Activated CD8-positive, alpha-beta memory T cell treated with anti-CD3 and anti-CD28 coated beads for 4 hours (primary cell): Measurements from ENCODE around the gene TCHP.
"Not testable (repeated sequence)": the region's sequence is repeated elsewhere in the genome, so short reads cannot be mapped to it uniquely, and the experiment has no call there.

Source experiments
- DNase-seq, 2 donors: peaks; one replicate each; pipeline ENCODE4 v3.0.0-alpha.2; 2020; ENCODE audit warnings: low read depth in 2 of 2

Gene TCHP

DNA sequence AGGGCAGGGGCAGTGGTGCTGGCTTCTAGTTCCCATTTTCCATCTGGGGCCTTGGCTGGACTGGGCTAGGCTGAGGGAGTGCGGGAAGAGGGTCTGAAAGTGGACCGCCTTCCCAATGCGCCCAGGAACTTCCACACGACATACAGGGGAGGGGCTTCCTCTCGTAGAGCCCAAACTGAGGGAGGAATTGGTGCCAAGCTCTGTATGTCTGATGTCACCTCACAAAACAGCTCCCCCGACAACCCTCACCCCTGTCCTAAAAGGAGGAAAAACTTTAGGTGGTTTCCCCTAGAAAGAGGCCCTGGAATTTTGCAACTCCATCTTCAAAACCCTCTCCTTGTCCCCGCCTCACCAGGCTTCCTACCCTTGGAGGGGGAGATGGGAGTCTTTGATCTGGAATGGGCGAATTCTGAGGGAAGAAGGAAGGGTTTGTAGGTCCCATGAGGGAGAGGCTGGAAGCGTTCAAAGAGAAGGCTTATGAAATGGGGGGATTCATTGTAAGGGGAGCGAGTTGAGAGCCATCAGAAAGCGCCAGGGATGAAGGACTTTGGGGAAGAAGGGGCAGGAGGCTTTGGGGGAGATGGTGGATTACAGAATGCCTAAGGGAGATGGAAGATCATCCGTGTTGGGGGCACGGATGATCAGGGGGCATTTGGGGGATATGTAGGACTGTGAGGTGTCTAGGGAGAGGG is 20.6 kb upstream of the TCHP start:
- no peak for DNase-seq

DNA sequence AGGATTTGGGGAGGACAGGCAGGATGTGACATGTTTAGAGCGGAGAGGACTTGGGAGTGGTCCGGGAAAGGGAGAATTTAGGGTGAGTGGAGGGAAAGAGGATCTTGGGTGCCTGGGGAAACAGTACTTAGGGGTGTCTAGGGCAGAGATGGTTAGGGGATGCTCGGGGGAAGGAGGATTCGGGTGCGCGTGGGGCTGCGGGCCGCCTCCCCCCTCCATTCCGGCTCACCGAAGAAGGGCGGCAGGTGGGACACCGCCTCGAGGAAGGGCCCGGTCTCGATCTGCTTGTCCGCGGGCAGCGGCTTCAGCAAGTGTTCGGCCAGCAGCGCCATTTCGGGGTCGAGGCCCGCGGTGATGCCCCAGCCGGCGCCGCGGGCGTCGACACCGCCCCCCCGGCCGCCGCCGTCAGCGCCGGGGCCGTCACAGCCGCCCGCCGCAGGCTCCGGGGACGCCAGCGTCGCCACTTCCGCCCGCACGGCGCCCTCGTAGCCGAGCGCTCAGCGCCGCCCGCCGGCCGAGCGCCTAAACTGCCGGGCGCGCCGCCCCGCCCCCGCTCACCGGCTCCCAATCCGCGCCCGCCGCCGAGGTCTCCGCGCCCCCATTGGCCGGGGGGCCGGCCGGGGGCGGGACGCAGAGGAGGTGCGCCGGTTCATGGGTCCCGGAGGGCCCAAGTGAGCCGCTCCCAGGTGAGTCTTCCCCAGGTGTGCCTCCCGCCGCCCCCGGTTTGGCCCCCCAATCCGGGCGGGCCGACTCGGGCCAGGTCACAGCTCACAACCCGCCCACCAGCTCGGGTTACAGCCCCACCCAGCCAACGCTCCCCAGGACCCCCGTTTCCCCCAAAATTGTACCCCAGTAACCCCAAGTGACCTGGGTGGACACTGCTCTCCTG is 19.8 kb upstream of the TCHP start, which contains the start of gene GLTP:
Gene GLTP, minus strand, starts transcription at position 499 of the 889 bp plus-strand sequence. Its CDS starts 167 bp downstream, at position 332.
- peak; percentile 74 to 76 for DNase-seq

DNA sequence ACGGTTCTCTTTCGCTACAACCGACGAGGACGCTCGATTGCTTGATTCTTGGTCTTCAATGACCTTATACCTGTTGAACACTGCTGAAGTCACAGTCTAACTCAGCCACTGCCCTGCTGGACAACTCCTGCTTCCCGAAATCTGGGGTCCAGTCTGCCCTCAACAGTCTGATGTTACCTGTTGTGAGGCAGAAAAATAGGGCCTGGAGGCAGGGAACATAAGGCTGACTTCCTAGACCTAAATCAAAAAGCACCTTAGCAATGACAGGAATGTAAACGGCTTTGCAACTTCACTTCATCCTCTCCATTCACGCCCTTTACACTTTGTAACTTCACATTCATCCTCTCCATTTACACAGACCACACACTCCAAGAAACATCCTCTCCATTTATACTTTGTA is 19.1 kb upstream of the TCHP start:
- DNase-seq: no peak

DNA sequence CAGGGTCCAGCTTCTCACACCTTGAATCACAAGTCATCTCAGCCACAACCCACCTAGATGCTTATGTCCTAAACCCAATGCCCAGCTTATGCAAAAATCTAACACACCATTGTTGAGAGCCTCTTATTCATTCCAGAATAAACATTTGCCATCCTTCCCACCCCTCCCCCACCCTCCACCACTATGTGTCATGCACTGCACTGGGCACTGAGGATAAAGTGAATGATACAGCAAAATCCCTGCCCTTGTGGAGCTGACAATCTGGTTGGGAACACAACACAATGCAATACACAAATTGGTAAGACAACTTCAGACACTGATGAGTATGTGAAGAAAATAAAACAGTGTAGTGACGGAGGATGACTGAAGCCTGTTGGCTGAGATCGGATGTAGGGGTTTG is 18.3 kb upstream of the TCHP start:
- DNase-seq: no peak

DNA sequence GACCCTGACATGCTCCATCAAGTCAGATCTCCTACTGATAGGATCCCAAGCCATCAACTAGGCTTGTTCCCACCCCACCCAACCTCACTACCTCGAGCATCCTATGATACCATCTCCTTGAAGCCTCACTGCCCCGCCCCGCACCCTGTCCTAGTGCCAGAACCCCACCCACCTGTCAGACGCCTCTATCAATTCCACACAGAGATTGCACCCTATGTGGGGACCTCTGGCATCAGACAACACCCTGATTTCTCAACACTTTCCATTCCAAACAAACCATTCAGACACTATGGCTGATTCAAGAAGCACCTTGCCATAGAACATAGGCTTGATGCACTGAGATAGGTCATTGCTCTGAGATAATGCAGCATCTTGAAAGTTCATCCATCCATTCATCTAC is 16.6 kb upstream of the TCHP start:
- no peak for DNase-seq

DNA sequence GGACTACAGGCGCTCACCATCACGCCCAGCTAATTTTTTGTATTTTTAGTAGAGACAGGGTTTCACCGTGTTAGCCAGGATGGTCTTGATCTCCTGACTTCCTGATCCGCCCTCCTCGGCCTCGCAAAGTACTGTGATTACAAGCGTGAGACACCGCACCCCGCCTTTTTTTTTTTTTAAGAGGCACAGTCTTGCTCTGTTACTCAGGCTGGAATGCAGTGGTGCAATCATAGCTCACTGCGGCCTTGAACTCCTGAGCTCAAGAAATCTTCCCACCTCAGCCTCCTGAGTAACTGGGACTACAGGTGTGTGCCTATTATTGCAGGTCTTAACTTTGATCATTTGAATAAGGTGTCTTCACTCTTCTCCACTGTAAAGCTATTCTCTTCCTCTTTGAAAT is 14.5 kb upstream of the TCHP start:
- DNase-seq: no peak

DNA sequence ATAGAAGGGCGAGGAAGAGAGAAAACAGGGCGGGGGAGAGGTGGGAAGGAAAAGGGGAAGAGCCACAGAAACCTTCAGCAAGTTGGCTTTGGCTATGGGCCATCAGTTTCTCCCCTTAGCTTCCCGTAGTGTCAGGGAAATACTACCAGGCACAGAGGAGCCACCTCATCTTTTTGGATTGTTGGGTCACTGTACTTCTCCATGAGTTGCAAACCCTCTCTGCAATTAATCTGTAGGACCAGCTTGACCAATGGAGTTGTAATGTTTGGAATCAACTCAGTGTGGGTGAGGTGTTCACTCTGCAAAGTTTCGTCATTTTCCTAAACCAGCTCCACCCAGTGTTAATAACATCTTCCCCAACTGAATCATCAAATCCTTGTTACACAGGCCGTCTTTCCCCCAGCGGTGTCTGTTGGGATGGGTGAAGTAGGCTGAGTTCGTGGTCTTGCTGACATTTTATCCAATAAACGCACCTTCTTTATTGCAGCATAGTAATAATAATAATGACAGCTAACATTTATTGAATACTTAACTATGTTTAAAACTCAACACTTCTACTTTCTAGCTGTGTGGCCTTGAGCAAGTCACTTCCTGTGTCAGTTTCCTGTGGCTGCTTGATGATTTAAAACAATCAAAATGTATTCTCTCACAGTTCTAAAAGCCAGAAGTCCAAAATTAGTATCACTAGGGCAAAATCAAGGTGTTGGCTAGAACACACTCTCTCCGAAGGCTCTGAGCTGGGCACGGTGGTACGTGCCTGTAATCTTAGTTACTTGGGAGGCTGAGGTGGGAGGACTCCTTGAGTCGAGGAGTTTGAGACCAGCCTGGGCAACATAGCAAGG is 11.7 kb upstream of the TCHP start:
- no peak for DNase-seq

DNA sequence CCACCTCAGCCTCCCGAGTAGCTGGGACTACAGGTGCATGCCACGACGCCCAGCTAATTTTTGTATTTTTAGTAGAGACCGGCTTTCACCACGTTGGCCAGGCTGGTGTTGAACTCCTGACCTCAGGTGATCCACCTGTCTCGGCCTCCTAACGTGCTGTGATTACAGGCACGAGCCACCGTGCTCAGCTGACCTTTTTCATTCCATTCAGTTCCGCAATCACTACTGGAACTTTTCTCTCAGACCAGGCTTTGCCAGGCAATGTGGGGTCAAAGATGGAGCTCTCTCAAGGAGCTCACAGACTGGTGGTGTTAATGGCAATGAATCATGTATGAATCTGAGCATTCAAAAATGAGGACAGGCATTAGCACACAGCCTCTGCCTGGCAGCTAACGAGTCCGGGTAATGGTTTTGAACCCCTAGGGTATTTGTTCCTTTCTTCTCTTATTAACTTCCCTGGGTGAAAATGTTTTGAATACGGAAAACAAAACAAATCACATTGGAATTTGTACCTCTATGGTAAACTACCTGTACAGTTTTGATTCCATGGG is 9.4 kb upstream of the TCHP start:
- DNase-seq: no peak

DNA sequence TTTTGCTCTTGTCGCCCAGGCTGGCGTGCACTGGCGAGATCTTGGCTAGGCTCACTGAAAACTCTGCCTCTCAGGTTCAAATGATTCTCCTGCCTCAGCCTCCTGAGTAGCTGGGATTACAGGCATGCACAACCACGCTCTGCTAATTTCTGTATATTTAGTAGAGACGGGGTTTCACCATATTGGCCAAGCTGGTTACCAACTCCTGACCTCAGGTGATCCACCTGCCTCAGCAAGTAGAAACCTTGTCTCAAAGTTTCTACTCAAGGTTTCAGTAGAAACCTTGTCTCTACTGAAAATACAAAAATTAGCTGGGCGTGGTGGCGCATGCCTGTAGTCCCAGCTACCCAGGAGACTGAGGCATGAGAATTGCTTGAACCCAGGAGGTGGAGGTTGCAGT is 8.3 kb upstream of the TCHP start:
- DNase-seq: not testable (repeated sequence)

DNA sequence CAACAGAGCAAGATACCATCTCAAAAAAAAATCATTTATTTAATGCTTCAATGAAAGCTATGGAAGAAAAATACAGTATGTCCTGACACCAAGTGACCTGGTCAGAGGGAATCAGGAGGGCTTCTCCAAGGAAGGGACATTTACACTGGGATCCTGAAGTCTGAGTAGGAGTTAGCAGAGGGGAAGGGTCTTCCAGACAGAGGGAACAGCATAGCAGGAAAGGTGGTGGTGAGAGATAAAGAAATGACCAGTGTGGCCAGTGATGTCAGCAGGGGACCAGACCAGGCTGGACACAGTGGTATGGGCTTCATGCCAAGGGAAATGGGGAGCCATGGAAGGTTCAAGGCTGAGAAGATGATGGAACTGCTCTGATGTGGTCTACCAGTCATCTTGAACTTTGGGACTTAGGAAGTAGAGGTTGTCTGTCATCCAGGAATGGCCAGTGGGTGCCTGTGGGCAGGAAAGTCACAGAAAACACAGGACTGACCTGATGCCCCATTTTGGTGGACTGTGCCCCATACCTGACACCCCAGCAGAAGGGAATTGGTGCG is 7.8 kb upstream of the TCHP start:
- DNase-seq: no peak

DNA sequence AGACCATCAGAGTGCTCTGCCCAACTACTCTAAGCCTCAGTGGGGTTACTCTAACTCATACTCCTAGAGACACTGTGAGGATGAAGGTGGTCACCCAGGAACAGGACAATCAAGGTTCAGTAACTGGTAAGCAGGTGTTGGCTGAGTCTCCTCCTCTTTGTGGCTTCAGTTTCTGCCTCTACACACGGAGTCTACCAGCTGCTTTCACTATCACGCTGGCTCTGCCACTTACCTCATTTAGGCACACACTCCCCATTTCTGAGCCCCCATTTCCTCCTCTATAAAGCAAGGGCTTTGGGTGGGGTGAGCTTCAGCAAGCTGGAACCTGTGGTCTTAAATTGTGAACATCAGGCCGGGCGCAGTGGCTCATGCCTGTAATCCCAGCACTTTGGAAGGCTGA is 7.3 kb upstream of the TCHP start:
- DNase-seq: no peak

DNA sequence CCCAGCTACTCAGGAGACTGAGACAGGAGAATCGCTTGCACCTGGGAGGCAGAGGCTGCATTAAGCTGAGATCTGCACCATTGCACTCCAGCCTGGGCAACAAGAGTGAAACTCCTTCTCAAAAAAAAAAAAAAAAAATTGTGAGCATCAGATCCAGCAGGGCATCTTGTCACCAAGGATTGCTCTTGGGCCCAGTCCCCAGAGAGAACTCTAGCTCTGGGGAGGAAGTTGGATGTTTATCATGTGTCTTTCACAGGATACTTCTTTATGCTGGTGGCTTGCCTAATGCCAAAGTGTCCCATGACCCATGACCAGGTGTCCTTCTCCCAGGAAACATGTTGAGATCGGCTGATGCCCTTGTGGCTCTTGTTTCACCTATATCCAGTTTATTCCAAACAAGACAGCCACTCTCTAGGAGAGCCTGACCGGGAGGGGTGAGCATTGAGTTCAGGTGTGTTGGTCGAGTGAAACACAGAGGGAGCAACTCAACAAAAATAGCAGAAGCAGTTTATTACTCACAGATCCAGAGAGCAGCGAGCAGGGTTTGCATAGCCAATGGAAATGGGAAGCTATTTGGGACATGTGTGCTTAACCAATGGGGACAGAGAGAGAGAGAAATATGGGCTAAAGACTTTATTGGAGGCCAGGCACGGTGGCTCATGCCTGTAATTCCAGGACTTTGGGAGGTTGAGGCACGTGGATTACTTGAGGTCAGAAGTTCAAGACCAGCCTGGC is 6.6 kb upstream of the TCHP start:
- no peak for DNase-seq

DNA sequence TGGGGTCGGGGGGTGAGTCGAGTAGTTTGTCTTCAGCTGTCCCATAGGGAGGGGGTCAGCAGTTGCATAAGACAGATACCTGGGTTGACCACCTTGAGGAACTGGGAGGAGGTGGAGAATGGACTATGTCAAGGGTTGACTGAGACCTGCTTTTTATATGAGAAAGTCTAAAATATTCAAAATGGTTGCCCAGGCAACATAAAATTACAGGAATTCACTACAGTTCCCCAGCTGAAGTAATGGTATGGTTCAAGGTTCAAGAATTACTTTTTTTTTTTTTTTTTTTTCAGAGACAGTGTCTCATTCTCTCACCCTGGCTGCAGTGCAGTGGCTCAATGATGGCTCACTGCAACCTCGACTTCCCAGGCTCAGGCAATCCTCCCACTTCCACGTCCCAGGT is 5.1 kb upstream of the TCHP start:
- no peak for DNase-seq

DNA sequence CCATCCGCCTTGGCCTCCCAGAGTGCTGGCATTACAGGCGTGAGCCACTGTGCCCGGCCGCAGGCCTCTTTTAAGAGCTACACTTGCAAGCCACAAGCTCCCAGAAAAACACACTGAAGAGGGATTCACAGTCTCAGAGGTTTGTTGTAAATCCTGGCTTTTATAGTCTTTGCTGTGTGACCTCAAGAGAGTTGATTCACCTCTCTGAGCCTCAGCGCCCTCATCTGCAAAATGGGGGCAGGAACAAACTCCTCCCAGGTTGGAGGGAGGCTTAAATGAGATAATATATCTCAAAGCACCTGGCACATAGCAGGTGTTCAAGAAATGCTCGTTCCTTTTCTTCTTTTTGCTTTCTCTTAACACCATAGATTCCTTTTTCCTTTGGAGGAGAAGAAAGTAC is 3.9 kb upstream of the TCHP start:
- no peak for DNase-seq

DNA sequence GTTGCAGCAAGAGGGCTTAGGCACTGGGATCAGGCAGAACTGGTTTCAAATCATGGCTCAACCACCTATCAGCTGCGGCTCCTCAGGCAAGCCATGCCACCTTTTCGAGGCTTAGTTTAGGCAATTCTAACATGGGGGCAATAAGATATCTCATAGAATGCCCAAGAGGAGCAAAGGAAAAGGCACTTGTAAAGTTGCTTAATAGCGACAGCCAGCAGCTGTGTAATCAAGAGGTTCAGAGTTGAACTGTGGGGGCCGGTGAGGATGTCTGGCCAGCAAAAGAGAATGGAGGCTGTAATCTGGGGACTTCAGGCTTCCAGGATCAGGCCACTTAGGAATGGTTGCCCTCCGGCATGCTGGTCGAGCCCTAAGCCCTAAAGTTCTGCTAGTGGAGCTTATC is 3.0 kb upstream of the TCHP start:
- DNase-seq: no peak

DNA sequence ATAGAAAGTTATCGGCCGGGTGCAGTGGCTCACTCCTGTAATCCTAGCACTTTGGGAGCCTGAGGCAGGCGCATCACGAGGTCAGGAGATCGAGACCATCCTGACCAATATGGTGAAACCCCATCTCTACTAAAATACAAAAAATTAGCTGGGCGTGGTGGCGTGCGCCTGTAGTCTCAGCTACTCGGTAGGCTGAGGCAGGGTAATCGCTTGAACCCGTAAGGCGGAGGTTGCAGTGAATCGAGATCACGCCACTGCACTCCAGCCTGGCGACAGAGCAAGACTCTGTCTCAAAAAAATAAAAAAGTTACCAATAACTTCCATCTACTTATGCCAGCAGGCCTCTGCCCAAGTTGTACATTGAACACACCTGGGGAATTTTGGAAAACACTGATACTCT is 729 bp upstream of the TCHP start:
- not testable (repeated sequence) for DNase-seq

DNA sequence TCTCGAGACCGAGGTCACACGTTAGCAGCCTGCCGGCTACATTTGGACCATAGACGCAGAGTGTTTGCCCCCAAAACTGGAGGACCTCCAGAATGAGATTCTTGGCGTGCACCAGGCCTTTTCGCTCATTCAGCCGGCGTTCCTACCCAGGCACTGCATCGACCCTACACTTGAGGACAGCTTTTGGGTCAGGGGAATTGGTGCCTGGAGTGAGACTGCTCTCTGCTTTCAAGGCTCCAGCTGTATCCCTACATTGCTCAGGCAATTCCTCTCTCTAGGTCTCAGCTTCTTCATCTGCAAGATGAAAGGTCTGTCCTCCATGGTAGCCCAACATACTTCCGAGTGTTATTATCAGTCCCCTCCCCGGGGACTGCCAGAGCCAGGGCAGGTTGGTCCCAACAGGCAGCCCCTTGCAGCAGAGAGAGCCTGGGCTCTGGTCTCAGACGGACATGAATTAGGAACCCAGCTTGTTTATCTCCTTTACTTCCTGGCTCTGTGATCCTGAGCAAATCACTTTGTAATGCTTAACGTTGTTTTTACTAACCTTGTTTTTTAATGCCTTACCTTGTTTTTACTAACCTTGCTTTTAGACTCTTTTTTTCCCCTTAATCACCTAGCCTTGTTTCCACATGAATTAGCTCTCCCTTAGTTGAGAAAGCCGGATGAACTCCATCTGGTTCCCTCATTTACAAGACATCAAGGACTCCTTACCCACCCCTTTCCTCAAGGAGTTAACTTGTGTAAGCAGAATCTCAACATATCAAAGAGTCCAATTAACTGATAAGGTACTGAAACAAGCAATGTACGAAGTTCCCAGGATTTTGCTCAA is 892 bp downstream of the TCHP start:
- no peak for DNase-seq

DNA sequence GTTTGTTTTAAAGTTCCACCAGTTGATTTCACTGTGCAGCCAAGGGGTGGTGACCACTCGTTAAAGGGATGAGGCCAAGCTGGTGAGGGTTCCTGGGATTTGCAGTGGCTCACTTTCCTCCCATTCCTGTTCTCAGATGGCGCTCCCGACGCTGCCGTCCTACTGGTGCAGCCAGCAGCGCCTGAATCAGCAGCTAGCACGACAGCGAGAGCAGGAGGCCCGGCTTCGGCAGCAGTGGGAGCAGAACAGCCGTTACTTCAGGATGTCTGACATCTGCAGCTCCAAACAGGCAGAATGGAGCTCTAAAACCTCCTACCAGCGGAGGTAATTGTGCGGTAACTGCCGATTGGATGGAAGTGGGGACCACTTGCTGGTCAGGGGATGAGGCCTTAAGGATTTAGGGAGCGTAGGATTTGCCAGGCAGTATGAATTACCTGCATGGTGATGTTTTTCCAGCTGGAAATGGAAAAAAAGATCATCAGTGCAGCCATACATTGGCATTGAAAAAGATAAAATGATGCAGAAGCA is 2.9 kb downstream of the TCHP start:
- DNase-seq: no peak

DNA sequence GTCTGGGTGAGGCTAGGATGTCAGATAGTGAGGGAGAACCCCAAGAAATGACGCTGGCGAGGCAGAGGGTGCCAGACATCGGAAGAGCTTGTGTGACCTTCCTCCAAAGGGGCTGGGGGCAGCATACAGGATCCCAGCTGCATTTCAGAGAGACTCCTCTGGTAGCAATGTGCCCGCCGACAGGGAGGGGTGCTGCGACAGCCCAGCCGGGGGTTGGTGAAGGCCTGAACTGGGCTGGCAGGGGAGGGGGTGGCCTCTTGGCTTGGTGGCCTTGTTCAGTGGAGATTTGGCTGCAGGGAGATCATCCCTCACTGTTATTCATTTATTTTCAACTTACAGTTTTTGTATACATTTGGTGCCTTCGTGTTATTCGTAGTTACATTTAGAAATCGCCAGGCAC is 5.2 kb downstream of the TCHP start:
- no peak for DNase-seq
